ENCODE data around the gene ITGA11.

The ITGA11 gene

GRCh38 chr15:68265081-68265480, 166.9 kb downstream of the ITGA11 start:
- no peak for DNase-seq (ENCODE audit: low read depth in 2 of 2)

- no peak for DNase-seq (ENCODE audit: low read depth in 2 of 2)
Measured at GRCh38 chr15:68264282-68264681, 167.7 kb downstream of the ITGA11 start.

DNA sequence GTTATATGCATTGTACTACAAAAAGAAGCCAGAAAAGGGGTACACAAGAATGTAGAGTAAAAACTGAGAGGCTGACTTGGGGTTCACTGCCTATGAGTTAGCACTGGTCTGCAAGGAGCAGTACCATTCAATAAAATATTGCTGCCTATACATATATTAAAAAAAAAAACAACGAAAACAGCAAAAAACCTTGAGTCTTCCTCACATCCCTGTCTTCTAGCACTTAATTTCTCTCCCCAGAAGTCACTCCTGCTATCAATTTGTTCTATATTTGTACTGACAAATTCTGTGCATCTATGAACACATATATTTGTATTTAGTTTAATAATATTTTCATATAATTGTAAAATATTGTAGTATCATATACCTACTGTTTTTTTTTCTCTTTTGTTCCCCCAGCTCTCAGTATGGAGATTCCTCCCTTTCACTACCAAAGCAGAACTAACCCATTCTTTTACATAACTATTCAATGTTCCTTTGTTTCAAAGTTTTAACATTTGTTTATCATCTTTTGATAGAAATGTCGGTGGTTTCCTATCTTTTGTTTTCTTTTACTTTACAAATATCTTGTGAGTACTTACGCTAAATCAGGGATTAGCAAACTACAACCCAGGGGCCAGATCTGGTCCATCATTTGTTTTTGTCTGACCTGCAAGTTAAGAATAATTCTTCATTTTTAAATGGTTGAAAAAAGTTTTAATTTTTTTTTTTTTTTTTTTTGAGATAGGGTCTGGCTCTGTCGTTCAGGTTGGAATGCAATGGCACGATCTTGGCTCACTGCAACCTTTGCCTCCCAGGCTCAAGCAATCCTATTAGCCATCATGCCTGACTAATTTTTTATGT, 169.2 kb downstream of the ITGA11 start:
- no peak for DNase-seq (ENCODE audit: low read depth in 2 of 2)

GRCh38 chr15:68261980-68262379, 170.0 kb downstream of the ITGA11 start:
- no peak for DNase-seq (ENCODE audit: low read depth in 2 of 2)

GRCh38 chr15:68261241-68261640, 170.7 kb downstream of the ITGA11 start:
- no peak for DNase-seq (ENCODE audit: low read depth in 2 of 2)

DNA sequence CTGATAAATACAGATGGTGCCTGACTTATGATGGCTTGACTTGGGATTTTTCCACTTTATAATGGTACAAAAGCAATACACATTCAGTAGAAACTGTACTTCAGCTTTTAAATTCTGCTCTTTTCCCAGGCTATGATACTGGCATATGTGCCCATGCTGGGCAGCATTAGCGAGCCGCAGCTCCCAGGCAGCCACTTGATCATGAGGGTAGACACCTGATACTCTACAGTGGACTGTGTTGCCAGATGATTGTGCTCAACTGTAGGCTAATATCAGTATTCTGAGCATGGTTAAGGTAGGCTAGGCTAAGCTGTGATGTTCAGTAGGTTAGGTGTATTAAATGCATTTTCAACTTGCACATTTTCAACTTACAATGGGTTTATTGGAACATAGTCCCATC, 172.1 kb downstream of the ITGA11 start:
- no peak for DNase-seq (ENCODE audit: low read depth in 2 of 2)

DNA sequence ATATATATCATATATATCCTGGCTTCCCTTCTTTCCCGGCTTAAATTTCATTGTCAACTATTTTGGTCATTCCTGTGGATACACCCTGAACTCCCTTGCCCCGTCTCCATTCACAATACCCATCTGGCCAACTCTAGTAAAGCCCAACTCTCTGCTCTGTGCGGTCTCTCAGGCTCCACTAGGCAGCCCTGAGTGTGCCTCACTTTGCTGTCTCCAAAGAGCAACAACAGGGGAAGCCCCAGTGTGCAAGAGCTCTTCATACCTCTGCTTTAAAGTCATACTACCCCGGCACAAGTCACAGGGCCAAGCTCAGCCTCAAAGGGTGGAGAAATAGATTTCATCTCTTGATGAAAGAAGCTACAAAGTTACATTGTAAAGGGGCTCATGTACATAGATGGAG, 173.3 kb downstream of the ITGA11 start:
- no peak for DNase-seq (ENCODE audit: low read depth in 2 of 2)

DNA sequence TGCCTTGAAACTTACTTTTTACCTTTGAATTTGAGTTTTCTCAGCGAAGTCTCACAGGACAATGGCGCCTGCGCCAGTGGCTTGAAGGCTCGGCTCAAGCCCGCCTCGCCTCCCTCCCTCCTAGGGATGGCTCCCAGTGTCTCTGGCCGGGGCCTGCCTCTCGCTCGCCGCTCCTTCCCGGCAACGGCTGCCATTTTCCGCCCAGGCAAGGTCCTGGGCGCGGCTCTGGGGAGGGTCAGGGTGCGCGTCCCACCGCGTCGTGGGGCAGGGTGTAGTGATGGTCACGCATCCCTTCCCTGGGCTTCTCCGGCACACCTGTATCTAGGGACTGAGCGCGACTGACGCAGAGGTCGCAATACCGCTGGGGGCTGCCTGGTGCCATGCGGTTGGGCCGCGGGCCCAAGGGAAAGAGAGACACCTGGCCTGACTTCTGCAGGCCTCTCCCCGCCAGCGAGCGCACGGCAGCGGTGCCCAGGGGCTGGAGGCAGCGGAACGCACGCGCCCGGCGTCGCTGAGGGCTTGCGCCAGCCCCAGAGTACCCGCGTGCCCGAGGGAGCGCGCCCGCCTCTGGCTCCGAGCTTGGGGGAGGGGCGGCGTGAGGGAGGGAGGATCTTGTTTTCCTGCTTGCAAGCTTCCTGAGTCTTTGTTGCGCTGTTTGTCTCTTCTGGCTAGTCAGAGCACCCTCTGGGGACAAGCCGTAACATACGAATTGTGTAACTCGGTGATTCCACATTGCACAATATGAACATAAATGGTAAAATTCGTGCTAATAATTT, 175.1 kb downstream of the ITGA11 start:
- DNase-seq (ENCODE audit: low read depth in 2 of 2) = peak; percentile 62 to 65

GRCh38 chr15:68252925-68253534, 178.9 kb downstream of the ITGA11 start:
- DNase-seq (ENCODE audit: low read depth in 2 of 2) = no peak

DNA sequence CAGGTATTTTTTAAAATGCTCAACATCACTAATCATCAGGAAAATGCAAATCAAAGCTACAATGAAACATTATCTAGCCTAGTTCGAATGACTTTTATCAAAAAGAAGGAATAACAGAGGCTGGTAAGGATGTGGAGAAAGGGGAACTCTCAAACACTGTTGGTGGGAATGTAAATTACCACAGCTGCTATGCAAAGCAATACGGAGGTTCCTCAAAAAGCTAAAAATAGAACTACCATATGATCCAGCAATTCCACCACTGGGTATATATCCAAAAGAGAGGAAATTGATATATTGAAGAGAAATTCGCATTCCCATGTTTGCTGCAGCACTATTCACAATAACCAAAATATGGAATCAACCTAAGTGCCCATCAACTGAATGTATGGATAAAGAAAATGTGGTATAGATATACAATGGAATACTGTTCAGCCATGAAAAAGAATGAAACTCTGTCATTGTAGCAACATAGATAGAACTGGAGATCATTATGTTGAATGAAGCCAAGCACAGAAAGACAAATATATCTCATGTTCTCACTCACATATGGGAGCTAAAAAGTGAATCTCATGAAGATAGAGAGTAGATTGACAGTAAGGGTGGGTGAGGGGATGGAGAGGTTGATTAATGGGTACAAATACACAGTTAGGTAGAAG, 182.8 kb downstream of the ITGA11 start:
- DNase-seq (ENCODE audit: low read depth in 2 of 2) = no peak
